ENCODE data around the gene AKAP6. TPM values are rescaled to one million over a fixed set of nuclear protein-coding genes. Genes with fewer than 3 reads are reported as not detected.

Gene AKAP6
- total RNA-seq, 1 donor from 2014 or later, result 3.4 TPM

DNA sequence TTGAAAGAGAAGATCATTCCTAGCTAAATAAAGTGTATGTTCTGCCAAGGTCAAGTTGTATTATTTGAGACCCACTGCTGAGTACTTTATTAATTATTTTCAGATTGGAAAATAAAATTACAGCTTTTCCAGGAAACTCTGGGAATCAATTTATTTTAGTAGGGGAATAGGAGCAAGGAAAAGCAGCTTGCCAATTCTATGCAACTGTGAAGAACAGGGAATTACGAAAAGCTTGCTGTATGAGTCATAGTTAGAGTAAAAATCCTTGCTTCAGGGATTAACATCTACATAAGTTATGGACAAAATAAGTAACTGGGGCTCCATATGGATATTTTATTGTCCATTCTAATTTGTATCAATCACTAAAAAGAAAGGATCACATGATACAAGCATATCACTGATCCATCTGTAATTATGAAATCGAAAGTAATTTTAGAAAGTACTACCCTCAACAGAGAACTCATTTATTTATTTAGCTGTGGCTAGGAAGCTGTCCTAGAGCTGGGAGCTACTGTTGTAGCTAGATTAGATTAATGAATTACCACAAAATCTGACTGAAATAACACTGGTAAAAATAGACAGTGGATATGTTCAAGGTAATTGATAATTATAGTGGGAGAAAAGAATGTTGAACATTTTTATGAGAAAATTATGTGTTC, 306.1 kb downstream of the AKAP6 start:
- Mint-ChIP-seq H3K4me1 (ENCODE audit: low read depth) (peaks cover 1% of the 10 kb centered on the region), H3K9me3 (ENCODE audit: low read depth) (no peaks in the 10 kb centered on the region), H3K27ac (no peak overlapping the region), H3K27me3 (no peaks in the 10 kb centered on the region), H3K36me3 (ENCODE audit: insufficient read depth) (no peaks in the 10 kb centered on the region), H3K4me3 (ENCODE audit: low read depth) (no peak overlapping the region)
- DNase-seq (ENCODE audit: low spot score, unreplicated experiment), result no peak
- TF ChIP-seq, protein P1, sequence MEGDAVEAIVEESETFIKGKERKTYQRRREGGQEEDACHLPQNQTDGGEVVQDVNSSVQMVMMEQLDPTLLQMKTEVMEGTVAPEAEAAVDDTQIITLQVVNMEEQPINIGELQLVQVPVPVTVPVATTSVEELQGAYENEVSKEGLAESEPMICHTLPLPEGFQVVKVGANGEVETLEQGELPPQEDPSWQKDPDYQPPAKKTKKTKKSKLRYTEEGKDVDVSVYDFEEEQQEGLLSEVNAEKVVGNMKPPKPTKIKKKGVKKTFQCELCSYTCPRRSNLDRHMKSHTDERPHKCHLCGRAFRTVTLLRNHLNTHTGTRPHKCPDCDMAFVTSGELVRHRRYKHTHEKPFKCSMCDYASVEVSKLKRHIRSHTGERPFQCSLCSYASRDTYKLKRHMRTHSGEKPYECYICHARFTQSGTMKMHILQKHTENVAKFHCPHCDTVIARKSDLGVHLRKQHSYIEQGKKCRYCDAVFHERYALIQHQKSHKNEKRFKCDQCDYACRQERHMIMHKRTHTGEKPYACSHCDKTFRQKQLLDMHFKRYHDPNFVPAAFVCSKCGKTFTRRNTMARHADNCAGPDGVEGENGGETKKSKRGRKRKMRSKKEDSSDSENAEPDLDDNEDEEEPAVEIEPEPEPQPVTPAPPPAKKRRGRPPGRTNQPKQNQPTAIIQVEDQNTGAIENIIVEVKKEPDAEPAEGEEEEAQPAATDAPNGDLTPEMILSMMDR (IDR thresholded peaks at IDR 0.05; ENCODE audit: unreplicated experiment), result no peak

DNA sequence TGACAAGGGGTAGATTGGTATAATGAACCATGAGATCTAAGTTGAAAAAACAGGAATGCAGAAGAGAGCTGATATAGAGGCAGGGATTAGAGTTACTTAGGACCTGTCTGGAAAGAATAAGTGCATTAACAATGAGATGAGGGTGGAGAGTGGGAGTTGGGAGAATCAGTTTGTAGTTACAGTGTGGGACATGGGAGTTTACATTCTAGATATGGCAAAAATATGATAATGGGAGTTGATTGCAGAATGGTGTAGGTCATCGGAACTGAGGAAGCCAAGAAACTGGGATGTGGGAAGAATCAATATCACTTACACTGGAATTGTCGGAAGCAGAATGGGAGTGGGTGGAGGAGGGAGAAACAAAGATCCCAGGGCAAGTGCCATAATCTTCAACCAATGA, 308.5 kb downstream of the AKAP6 start:
- TF ChIP-seq, protein P1 (IDR thresholded peaks at IDR 0.05; ENCODE audit: unreplicated experiment), result no peak
- no peak overlapping the region for H3K27ac Mint-ChIP-seq
- no peak overlapping the region for H3K4me3 Mint-ChIP-seq (ENCODE audit: low read depth)
- no peaks in the 10 kb centered on the region for H3K27me3 Mint-ChIP-seq
- peaks cover 7% of the 10 kb centered on the region for H3K4me1 Mint-ChIP-seq (ENCODE audit: low read depth)
- H3K36me3 Mint-ChIP-seq (ENCODE audit: insufficient read depth), result no peaks in the 10 kb centered on the region
- H3K9me3 Mint-ChIP-seq (ENCODE audit: low read depth), result no peaks in the 10 kb centered on the region
- DNase-seq (ENCODE audit: low spot score, unreplicated experiment), result no peak

DNA sequence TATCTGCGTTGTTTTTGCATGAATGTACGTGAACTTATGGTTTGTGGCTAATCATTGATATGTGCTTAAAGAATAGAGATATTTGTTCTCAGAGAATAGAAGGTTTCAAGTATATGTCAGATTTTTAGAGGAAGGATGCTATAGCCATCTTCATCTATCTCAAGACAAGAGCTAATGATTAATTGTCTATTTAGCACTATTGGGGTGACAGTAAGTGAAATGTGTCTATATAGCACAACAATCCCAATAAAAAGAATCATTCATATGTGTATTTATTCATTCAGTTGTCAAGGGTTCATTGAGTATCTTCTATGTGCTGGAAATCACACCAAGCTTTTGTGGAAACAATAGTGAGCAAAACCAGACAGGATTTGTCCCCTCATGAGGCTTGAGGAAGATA, 310.1 kb downstream of the AKAP6 start:
- Mint-ChIP-seq H3K4me3 (ENCODE audit: low read depth) (no peak overlapping the region), H3K4me1 (ENCODE audit: low read depth) (peaks cover 7% of the 10 kb centered on the region)

DNA sequence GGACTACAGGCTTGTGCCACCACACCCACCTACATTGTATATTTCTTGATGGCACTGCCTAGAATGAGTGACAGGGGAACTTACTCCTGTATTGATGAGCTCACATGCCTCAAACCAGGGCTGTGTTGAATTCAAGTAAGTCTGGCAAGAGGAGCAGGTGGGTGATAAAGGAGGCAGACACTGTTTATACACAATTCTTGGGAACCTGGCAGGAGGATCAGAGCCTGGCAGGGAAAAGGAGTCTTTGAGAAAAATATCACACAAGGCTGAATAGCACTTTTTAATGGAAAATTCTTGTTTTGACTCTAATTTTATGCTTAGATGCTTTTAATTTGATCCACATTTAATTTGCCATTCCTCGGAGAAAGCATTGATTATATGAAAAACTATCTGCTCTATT, 316.5 kb downstream of the AKAP6 start:
- H3K27me3 Mint-ChIP-seq, result no peaks in the 10 kb centered on the region
- no peaks in the 10 kb centered on the region for H3K36me3 Mint-ChIP-seq (ENCODE audit: insufficient read depth)
- DNase-seq (ENCODE audit: low spot score, unreplicated experiment), result no peak
- H3K4me3 Mint-ChIP-seq (ENCODE audit: low read depth), result no peak overlapping the region
- peaks cover 2% of the 10 kb centered on the region for H3K4me1 Mint-ChIP-seq (ENCODE audit: low read depth)
- H3K9me3 Mint-ChIP-seq (ENCODE audit: low read depth), result no peaks in the 10 kb centered on the region
- H3K27ac Mint-ChIP-seq, result no peak overlapping the region
- TF ChIP-seq, protein P1 (IDR thresholded peaks at IDR 0.05; ENCODE audit: unreplicated experiment), result no peak

More for the DNA sequence above, 310.1 kb downstream of the AKAP6 start:
- no peak overlapping the region for H3K27ac Mint-ChIP-seq
- H3K36me3 Mint-ChIP-seq (ENCODE audit: insufficient read depth), result no peaks in the 10 kb centered on the region
- no peaks in the 10 kb centered on the region for H3K9me3 Mint-ChIP-seq (ENCODE audit: low read depth)
- no peaks in the 10 kb centered on the region for H3K27me3 Mint-ChIP-seq
- TF ChIP-seq, protein P1 (IDR thresholded peaks at IDR 0.05; ENCODE audit: unreplicated experiment), result no peak
- DNase-seq (ENCODE audit: low spot score, unreplicated experiment), result no peak

DNA sequence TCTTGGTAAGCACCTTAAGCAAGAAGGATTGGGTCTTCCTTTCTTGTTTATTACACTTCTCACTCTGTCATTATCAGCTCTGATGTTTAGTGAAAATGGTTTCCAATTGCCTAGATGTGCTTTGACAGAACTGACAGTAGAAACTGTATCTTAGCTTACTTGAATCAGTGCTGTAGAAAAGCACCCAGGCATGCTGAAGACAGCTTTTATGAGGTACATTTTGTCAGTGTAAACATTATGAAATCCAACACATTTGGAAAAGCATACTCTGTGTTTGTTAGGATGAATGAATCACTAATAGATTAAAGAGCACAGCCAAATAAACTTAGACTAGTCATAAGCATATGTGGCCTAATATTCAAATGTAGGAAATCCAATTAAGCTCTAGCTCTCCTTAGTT, 319.3 kb downstream of the AKAP6 start:
- TF ChIP-seq, protein P1 (IDR thresholded peaks at IDR 0.05; ENCODE audit: unreplicated experiment), result no peak
- DNase-seq (ENCODE audit: low spot score, unreplicated experiment), result no peak

More for the DNA sequence above, 319.3 kb downstream of the AKAP6 start:
- Mint-ChIP-seq H3K36me3 (ENCODE audit: insufficient read depth) (no peaks in the 10 kb centered on the region), H3K27ac (no peak overlapping the region), H3K4me1 (ENCODE audit: low read depth) (no peaks in the 10 kb centered on the region), H3K4me3 (ENCODE audit: low read depth) (no peak overlapping the region), H3K27me3 (no peaks in the 10 kb centered on the region), H3K9me3 (ENCODE audit: low read depth) (no peaks in the 10 kb centered on the region)
